NCI-H2081 (cell line): ENCODE data around the gene POLA1.
A peak's percentile ranks its signal among the peaks of the same experiment; 100 is the strongest.

ENCODE experiments used
- DNase-seq, 2 experiments: peaks; one replicate each; lab custom pipeline; 2025; lab: John Stamatoyannopoulos, UW

Gene POLA1

GRCh38 chrX:24982306-24982965 is 288.7 kb downstream of the POLA1 start:
- peak in 1 of 2 experiments; percentile 4 for DNase-seq

- DNase-seq: no peak
Observed at GRCh38 chrX:24983931-24984330, 290.2 kb downstream of the POLA1 start.

GRCh38 chrX:24985120-24985519 is 291.4 kb downstream of the POLA1 start:
- no peak for DNase-seq

- DNase-seq: no peak
Observed at GRCh38 chrX:24987731-24988130, 294.0 kb downstream of the POLA1 start.

- peak; percentile 32 to 65 for DNase-seq
Observed at GRCh38 chrX:24988314-24988713, 294.6 kb downstream of the POLA1 start.

GRCh38 chrX:24990535-24990934 is 296.8 kb downstream of the POLA1 start:
- peak; percentile 77 to 90 for DNase-seq

GRCh38 chrX:24993879-24994278 is 300.2 kb downstream of the POLA1 start:
- no peak for DNase-seq

- peak in 1 of 2 experiments; percentile 23 for DNase-seq
Observed at GRCh38 chrX:24996096-24996709, 302.5 kb downstream of the POLA1 start.

- DNase-seq: peak in 1 of 2 experiments; percentile 7
Observed at GRCh38 chrX:24999511-24999910, 305.8 kb downstream of the POLA1 start.

GRCh38 chrX:25001808-25002660 is 308.3 kb downstream of the POLA1 start:
- DNase-seq: no peak

GRCh38 chrX:25002661-25003020 is 308.9 kb downstream of the POLA1 start:
- DNase-seq: no peak

- DNase-seq: no peak
Observed at GRCh38 chrX:25003066-25003849, 309.5 kb downstream of the POLA1 start.

- no peak for DNase-seq
Observed at GRCh38 chrX:25004040-25004439, 310.3 kb downstream of the POLA1 start.

- no peak for DNase-seq
Observed at GRCh38 chrX:25004485-25005032, 310.8 kb downstream of the POLA1 start.

GRCh38 chrX:25005034-25005381 is 311.3 kb downstream of the POLA1 start:
- DNase-seq: no peak

GRCh38 chrX:25005382-25006185 is 311.9 kb downstream of the POLA1 start:
- DNase-seq: no peak

- no peak for DNase-seq
Observed at GRCh38 chrX:25006586-25007058, 312.9 kb downstream of the POLA1 start.

- DNase-seq: no peak
Observed at GRCh38 chrX:25007059-25008053, 313.6 kb downstream of the POLA1 start.

- no peak for DNase-seq
Observed at GRCh38 chrX:25009407-25009806, 315.7 kb downstream of the POLA1 start.
